ENCODE data around the gene IQSEC1.

DNA sequence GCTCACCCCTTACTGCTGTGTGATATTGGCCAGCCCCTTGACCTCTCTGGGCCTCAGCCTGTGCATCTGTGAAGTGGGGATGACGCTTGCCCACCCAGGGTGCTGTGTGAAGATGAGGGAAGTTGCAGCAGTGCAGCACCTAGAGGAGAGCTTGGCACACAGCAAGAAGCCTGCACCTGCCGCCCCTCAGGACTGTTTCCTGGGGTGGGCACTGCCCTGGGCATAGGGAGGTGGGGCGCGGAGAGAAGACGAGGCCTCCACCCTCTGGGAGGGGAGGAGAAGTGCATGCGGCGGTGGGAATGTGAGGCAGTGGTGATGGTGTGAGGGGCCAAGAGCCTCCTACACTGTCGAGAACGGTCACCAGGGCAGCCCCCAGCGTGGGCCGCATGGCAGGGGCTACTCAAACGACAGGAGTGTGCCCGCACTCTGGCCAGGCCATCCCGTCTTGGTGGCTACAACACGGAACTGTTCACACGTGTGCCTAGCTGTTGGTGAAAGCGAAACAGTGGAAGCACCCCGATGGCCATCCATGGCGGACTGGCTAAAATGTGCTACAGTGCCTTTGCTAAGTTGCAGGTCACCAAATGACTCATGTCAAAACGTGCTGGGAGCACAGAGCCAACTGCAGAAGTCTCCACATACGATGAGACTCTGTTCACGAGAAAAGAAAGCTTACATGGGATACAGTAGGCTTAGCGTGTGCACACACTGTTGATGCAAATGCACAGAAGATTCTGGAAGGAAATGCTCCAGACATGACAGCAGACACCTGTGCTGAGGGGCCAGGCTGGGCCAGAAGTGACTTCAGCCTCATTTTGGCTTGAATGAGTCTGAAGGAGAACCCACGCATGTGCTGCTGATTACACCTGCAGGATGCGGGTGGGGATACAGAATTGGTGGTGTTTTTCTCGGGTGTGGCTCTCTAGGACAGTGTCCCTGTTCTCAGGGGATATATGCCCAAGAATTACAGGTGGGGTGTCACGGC lies 40.4 kb upstream of the IQSEC1 start:
- TF ChIP-seq, protein P1, sequence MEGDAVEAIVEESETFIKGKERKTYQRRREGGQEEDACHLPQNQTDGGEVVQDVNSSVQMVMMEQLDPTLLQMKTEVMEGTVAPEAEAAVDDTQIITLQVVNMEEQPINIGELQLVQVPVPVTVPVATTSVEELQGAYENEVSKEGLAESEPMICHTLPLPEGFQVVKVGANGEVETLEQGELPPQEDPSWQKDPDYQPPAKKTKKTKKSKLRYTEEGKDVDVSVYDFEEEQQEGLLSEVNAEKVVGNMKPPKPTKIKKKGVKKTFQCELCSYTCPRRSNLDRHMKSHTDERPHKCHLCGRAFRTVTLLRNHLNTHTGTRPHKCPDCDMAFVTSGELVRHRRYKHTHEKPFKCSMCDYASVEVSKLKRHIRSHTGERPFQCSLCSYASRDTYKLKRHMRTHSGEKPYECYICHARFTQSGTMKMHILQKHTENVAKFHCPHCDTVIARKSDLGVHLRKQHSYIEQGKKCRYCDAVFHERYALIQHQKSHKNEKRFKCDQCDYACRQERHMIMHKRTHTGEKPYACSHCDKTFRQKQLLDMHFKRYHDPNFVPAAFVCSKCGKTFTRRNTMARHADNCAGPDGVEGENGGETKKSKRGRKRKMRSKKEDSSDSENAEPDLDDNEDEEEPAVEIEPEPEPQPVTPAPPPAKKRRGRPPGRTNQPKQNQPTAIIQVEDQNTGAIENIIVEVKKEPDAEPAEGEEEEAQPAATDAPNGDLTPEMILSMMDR (IDR thresholded peaks at IDR 0.05; ENCODE audit: poor library complexity), result no peak
- no peak for TF ChIP-seq EZH2 (IDR thresholded peaks at IDR 0.05; ENCODE audit: borderline replicate concordance)

All from hepatocyte (in vitro differentiated cells).